ENCODE measurements around the gene RNPEPL1.

Gene RNPEPL1

GRCh38 chr2:240579771-240580614 is 11.7 kb downstream of the RNPEPL1 start:
- TF ChIP-seq CTCF (IDR thresholded peaks at IDR 0.05; ENCODE audit: insufficient read depth, low read length, poor library complexity, severe bottlenecking) = peak; percentile 44
- TF ChIP-seq EZH2phosphoT487 (conservative IDR thresholded peaks at IDR 0.05; ENCODE audit: low read length) = no peak
- H3K4me2 ChIP-seq (ENCODE audit: low read depth, low read length, poor library complexity, severe bottlenecking) = peak overlapping the region; percentile 2
- H3K9me3 ChIP-seq (ENCODE audit: insufficient read depth, low read length) = no peaks in the 10 kb centered on the region
- peaks cover 40% of the 10 kb centered on the region for H3K79me2 ChIP-seq (ENCODE audit: insufficient read depth, low read length)
- H3K9me2 ChIP-seq (replicated peaks; ENCODE audit: insufficient read depth, low read length) = no peaks in the 10 kb centered on the region
- H3F3A ChIP-seq (ENCODE audit: insufficient read depth) = peaks cover 19% of the 10 kb centered on the region
- no peaks in the 10 kb centered on the region for H3K27me3 ChIP-seq (ENCODE audit: low read length)
- no peak overlapping the region for H3K4me3 ChIP-seq (ENCODE audit: insufficient read depth, low read length, poor library complexity, severe bottlenecking)
- H2AFZ ChIP-seq (ENCODE audit: low read depth, low read length, severe bottlenecking) = no peak overlapping the region
- H3K27ac ChIP-seq (ENCODE audit: low read depth, low read length) = peak overlapping the region; percentile 61
- no peaks in the 10 kb centered on the region for H3K36me3 ChIP-seq (ENCODE audit: low read length)
- H4K20me1 ChIP-seq (ENCODE audit: low read depth, low read length) = no peaks in the 10 kb centered on the region; the same call in 1 of the 2 replicates
- 0 out of 2 replicates have a peak overlapping the region, but pooled peaks have one; percentile 20 for H3K9ac ChIP-seq (ENCODE audit: low read length)

GRCh38 chr2:240581811-240582210 is 13.5 kb downstream of the RNPEPL1 start:
- Histone ChIP-seq H3K36me3 (ENCODE audit: low read length) (no peaks in the 10 kb centered on the region), H3K79me2 (ENCODE audit: insufficient read depth, low read length) (peaks cover 46% of the 10 kb centered on the region), H3K27ac (ENCODE audit: low read depth, low read length) (no peak overlapping the region), H3K9ac (ENCODE audit: low read length) (no peak overlapping the region), H3F3A (ENCODE audit: insufficient read depth) (peaks cover 27% of the 10 kb centered on the region), H3K9me2 (replicated peaks; ENCODE audit: insufficient read depth, low read length) (no peaks in the 10 kb centered on the region), H2AFZ (ENCODE audit: low read depth, low read length, severe bottlenecking) (no peak overlapping the region), H3K27me3 (ENCODE audit: low read length) (no peaks in the 10 kb centered on the region), H4K20me1 (ENCODE audit: low read depth, low read length) (no peaks in the 10 kb centered on the region; the same call in 1 of the 2 replicates), H3K4me2 (ENCODE audit: low read depth, low read length, poor library complexity, severe bottlenecking) (no peak overlapping the region), H3K9me3 (ENCODE audit: insufficient read depth, low read length) (no peaks in the 10 kb centered on the region), H3K4me3 (ENCODE audit: insufficient read depth, low read length, poor library complexity, severe bottlenecking) (no peak overlapping the region)
- TF ChIP-seq EZH2phosphoT487 (conservative IDR thresholded peaks at IDR 0.05; ENCODE audit: low read length) = no peak
- no peak for TF ChIP-seq CTCF (IDR thresholded peaks at IDR 0.05; ENCODE audit: insufficient read depth, low read length, poor library complexity, severe bottlenecking)

- Histone ChIP-seq H3K27ac (ENCODE audit: low read depth, low read length) (no peak overlapping the region), H3K36me3 (ENCODE audit: low read length) (no peaks in the 10 kb centered on the region), H3K79me2 (ENCODE audit: insufficient read depth, low read length) (peaks cover 53% of the 10 kb centered on the region), H3K9me2 (replicated peaks; ENCODE audit: insufficient read depth, low read length) (no peaks in the 10 kb centered on the region), H3K4me2 (ENCODE audit: low read depth, low read length, poor library complexity, severe bottlenecking) (no peak overlapping the region), H3K27me3 (ENCODE audit: low read length) (no peaks in the 10 kb centered on the region), H3K9ac (ENCODE audit: low read length) (no peak overlapping the region), H3K9me3 (ENCODE audit: insufficient read depth, low read length) (no peaks in the 10 kb centered on the region), H4K20me1 (ENCODE audit: low read depth, low read length) (peaks cover 6% of the 10 kb centered on the region; the same call in 1 of the 2 replicates), H3K4me3 (ENCODE audit: insufficient read depth, low read length, poor library complexity, severe bottlenecking) (no peak overlapping the region), H3F3A (ENCODE audit: insufficient read depth) (peaks cover 27% of the 10 kb centered on the region), H2AFZ (ENCODE audit: low read depth, low read length, severe bottlenecking) (no peak overlapping the region)
- TF ChIP-seq CTCF (IDR thresholded peaks at IDR 0.05; ENCODE audit: insufficient read depth, low read length, poor library complexity, severe bottlenecking) (no peak), EZH2phosphoT487 (conservative IDR thresholded peaks at IDR 0.05; ENCODE audit: low read length) (no peak)
Measured at GRCh38 chr2:240582781-240583180, 14.5 kb downstream of the RNPEPL1 start.
